Upper lobe of left lung (tissue), 6 donors: ENCODE data around the gene MYB. TPM values are rescaled to one million over a fixed set of nuclear protein-coding genes. Genes with fewer than 3 reads are reported as not detected.

Experiments used
- ATAC-seq, 2 donors: fragments of 200-7000 bp; cut with Tn5 transposase; one replicate each; pipeline ENCODE4 v1.9.1; 2022; ENCODE audit warnings: mild to moderate bottlenecking in 2 of 2, moderate library complexity in 2 of 2; ENCODE audit not compliant: low FRiP score in 2 of 2
- DNase-seq, 2 donors: peaks; one replicate each; pipeline ENCODE4 v3.0.0-alpha.2; 2019 to 2020
- H3K27ac ChIP-seq, 4 donors: fragments of 200-600 bp; sonication (generic); one replicate each; pipeline ENCODE4 v1.5.1; 2016 to 2019
- H3K27me3 ChIP-seq, 4 donors: fragments of 200-600 bp; sonication (generic); one replicate each; pipeline ENCODE4 v1.5.1; 2017 to 2019
- H3K36me3 ChIP-seq, 4 donors: fragments of 200-600 bp; sonication (generic); one replicate each; pipeline ENCODE4 v1.5.1; 2016 to 2019
- H3K4me1 ChIP-seq, 4 donors: fragments of 200-600 bp; sonication (generic); one replicate each; pipeline ENCODE4 v1.5.1; 2018 to 2019
- H3K4me3 ChIP-seq, 4 donors: fragments of 200-600 bp; sonication (generic); one replicate each; pipeline ENCODE4 v1.5.1; 2017 to 2019; ENCODE audit warnings: mild to moderate bottlenecking in 2 of 4, moderate library complexity in 1 of 4
- H3K9me3 ChIP-seq, 4 donors: fragments of 200-600 bp; sonication (generic); one replicate each; pipeline ENCODE4 v1.5.1; 2018 to 2019
- EP300 ChIP-seq, 4 donors: sonication (generic); formaldehyde crosslinking; IDR thresholded peaks; one replicate each; pipeline ENCODE4 v1.5.1; 2017; ENCODE audit warnings: antibody characterized with exemption in 4 of 4, control low read depth in 2 of 4
- POLR2A ChIP-seq, 4 donors: fragments of 450-650 bp; IDR thresholded peaks; one replicate each; pipeline ENCODE4 v1.5.1; 2016 to 2017; ENCODE audit warnings: antibody characterized with exemption in 4 of 4, mild to moderate bottlenecking in 2 of 4
- POLR2AphosphoS5 ChIP-seq, 2 donors: sonication (generic); formaldehyde crosslinking; IDR thresholded peaks; one replicate each; pipeline ENCODE4 v1.5.1; 2017; ENCODE audit warnings: antibody characterized with exemption in 2 of 2
- WGBS, 2 donors: methylation state at CpG; one replicate each; pipeline ENCODE4 v1.1.5; 2017 to 2018; 5-methylcytosine and 5-hydroxymethylcytosine counted together
- total RNA-seq, 6 donors: library from RNA; depleted of rRNA in 4 of 6; stranded (reverse); fragments of >200 nt in 4 of 6; gene quantifications; one replicate each; pipeline versions ENCODE4 v1.1.0 to v1.2.1, GENCODE V29; 2016 to 2021
- TF ChIP-seq, protein P1 (sequence below), 6 experiments: fragments of 450-650 bp in 4 of 6; fragments of 200-600 bp in 2 of 6; sonication (generic) in 2 of 6; IDR thresholded peaks; one replicate each; pipeline ENCODE4 v1.5.1; 2016 to 2019; ENCODE audit warnings: antibody characterized with exemption in 6 of 6
- donor health status: DM: no; HTN: no; CAD: no; lungs with moderate emphysema.
- donor health status: DM: no; HTN: yes; CAD: no; lungs with severe emphysema.

Gene MYB
- total RNA-seq, 6 donors from 2014 or later: 1.9 to 17.2 (median 4.7) TPM

DNA sequence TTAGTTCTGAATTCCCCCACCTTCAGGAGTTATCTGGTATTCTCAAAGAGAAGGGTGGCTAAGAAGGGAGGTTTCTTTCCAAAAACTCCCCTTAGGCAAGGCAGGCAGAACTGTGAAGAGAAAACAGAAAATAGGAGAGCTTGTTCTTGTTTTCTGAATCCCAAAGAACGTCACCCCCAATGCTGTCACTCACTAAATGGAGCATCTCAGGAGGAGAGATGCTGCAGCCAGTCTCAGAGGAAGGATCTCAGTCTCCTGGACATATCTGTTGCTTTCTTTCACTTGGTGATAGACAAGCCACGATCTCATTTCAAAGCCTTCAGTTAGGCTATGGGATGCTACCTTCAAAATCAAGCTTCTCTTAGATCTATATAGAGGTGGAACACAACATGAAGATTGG, 16.1 kb upstream of the MYB start:
- DNase-seq (no peak), ATAC-seq (no peak)
- H3K36me3 ChIP-seq: no peaks in the 10 kb centered on the region
- H3K9me3 ChIP-seq: no peaks in the 10 kb centered on the region
- WGBS, 2 donors: 80% methylated on average over 2 of the region's 2 CpGs
- H3K4me1 ChIP-seq: no peaks in the 10 kb centered on the region
- TF ChIP-seq EP300 (IDR thresholded peaks at IDR 0.05) (no peak), POLR2A (IDR thresholded peaks at IDR 0.05) (no peak), POLR2AphosphoS5 (IDR thresholded peaks at IDR 0.05) (no peak)
- TF ChIP-seq, protein P1, sequence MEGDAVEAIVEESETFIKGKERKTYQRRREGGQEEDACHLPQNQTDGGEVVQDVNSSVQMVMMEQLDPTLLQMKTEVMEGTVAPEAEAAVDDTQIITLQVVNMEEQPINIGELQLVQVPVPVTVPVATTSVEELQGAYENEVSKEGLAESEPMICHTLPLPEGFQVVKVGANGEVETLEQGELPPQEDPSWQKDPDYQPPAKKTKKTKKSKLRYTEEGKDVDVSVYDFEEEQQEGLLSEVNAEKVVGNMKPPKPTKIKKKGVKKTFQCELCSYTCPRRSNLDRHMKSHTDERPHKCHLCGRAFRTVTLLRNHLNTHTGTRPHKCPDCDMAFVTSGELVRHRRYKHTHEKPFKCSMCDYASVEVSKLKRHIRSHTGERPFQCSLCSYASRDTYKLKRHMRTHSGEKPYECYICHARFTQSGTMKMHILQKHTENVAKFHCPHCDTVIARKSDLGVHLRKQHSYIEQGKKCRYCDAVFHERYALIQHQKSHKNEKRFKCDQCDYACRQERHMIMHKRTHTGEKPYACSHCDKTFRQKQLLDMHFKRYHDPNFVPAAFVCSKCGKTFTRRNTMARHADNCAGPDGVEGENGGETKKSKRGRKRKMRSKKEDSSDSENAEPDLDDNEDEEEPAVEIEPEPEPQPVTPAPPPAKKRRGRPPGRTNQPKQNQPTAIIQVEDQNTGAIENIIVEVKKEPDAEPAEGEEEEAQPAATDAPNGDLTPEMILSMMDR (IDR thresholded peaks at IDR 0.05): no peak
- H3K4me3 ChIP-seq: no peak overlapping the region
- no peak overlapping the region for H3K27ac ChIP-seq
- no peaks in the 10 kb centered on the region for H3K27me3 ChIP-seq

DNA sequence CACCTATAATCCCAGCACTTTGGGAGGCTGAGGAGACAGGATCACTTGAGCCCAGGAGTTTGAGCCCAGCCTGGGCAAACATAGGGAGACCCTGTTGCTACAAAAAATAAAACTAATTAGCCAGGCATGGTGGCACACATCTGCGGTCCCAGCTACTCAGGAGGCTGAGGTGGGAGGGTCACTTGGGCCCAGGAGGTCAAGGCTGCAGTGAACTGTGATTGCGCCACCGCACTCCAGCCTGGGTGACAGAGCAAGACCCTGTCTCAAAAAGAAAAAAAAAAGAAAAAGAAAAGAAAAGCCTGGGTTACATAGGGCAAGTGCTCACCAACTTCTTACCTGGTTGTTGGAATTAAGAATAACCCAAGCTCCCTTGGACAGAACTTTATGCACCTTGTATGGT, 14.6 kb upstream of the MYB start:
- 91 to 94% methylated on average over 3 of the region's 3 CpGs for WGBS, 2 donors
- no peak overlapping the region for H3K27ac ChIP-seq
- TF ChIP-seq, protein P1 (IDR thresholded peaks at IDR 0.05): no peak
- TF ChIP-seq EP300 (IDR thresholded peaks at IDR 0.05): no peak
- TF ChIP-seq POLR2AphosphoS5 (IDR thresholded peaks at IDR 0.05): no peak
- TF ChIP-seq POLR2A (IDR thresholded peaks at IDR 0.05): no peak

DNA sequence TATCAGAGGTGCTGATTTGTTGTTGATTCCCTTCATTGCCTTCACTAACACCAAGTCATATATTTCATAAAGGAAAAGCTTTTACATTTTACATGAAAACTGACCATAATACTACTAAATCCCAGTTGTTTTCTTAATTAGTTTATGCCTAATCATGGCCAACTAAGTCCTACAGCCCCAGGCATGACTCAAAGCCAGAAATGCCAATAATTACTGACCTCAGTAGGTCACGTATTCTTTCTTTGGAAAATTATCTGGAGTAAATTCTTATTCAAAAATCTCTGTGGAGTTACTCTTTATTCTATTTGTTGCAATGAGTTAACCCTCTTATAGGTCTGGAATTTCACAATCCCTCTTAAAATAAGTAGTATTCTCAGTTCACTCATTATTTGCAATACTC, 13.5 kb upstream of the MYB start:
- Histone ChIP-seq H3K9me3 (no peaks in the 10 kb centered on the region), H3K27ac (no peak overlapping the region), H3K27me3 (no peaks in the 10 kb centered on the region), H3K4me1 (no peaks in the 10 kb centered on the region), H3K4me3 (no peak overlapping the region), H3K36me3 (no peaks in the 10 kb centered on the region)
- DNase-seq (no peak), ATAC-seq (no peak)
- 68 to 71% methylated on average over 1 of the region's 1 CpG for WGBS, 2 donors
- TF ChIP-seq EP300 (IDR thresholded peaks at IDR 0.05): no peak
- TF ChIP-seq POLR2A (IDR thresholded peaks at IDR 0.05): no peak
- TF ChIP-seq POLR2AphosphoS5 (IDR thresholded peaks at IDR 0.05): no peak

More for the DNA sequence above, 14.6 kb upstream of the MYB start:
- no peaks in the 10 kb centered on the region for H3K4me1 ChIP-seq
- H3K9me3 ChIP-seq: no peaks in the 10 kb centered on the region
- DNase-seq: no peak
- H3K4me3 ChIP-seq: no peak overlapping the region
- H3K27me3 ChIP-seq: no peaks in the 10 kb centered on the region
- no peaks in the 10 kb centered on the region for H3K36me3 ChIP-seq
- ATAC-seq: no peak

DNA sequence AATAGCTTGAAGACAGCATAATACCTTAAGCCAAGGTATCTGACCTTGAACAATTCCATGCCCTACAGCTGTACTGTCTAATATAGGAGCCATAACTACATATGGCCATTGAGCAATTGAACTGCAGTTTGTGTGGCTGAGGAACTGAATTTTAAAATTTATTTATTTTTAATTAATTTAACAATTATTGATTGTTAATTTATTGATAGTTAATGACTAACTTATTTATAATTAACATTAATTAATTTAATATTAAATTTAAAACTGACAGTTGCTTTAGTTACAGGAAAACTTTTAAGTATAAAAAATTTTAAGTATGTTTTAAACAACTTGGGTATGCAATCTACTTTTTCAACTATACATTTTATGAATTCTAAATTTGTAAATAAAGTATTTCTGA, 12.3 kb upstream of the MYB start:
- Histone ChIP-seq H3K4me1 (no peaks in the 10 kb centered on the region), H3K27me3 (no peaks in the 10 kb centered on the region), H3K9me3 (no peaks in the 10 kb centered on the region), H3K36me3 (no peaks in the 10 kb centered on the region), H3K27ac (no peak overlapping the region), H3K4me3 (no peak overlapping the region)
- DNase-seq: no peak
- TF ChIP-seq EP300 (IDR thresholded peaks at IDR 0.05) (no peak), POLR2AphosphoS5 (IDR thresholded peaks at IDR 0.05) (no peak), POLR2A (IDR thresholded peaks at IDR 0.05) (no peak)
- TF ChIP-seq, protein P1 (IDR thresholded peaks at IDR 0.05): no peak
- ATAC-seq: no peak

DNA sequence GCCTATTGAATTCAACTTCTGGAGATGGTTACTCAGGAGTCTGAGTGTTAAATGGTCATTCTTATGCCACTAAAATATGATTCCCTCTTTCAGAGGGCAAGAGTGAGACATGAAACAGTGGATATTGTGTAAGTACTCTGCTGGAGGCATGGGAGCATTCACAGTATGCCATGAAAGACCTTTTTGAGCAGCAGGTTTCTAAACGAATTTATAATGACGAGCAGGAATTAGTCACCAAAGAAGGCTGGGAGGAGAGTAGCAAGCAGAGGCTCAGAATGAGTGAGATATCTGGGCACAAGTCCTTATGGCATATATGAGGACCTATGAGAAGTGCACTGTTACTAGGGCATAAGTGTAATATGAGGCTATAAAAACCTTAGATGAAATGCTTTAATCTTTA, 10.9 kb upstream of the MYB start:
- DNase-seq: no peak
- Histone ChIP-seq H3K9me3 (no peaks in the 10 kb centered on the region), H3K36me3 (no peaks in the 10 kb centered on the region), H3K4me1 (no peaks in the 10 kb centered on the region), H3K4me3 (no peak overlapping the region), H3K27ac (no peak overlapping the region), H3K27me3 (no peaks in the 10 kb centered on the region)
- WGBS, 2 donors: 70 to 87% methylated on average over 2 of the region's 2 CpGs
- no peak for TF ChIP-seq POLR2AphosphoS5 (IDR thresholded peaks at IDR 0.05)
- no peak for TF ChIP-seq EP300 (IDR thresholded peaks at IDR 0.05)
- TF ChIP-seq POLR2A (IDR thresholded peaks at IDR 0.05): no peak
- TF ChIP-seq, protein P1 (IDR thresholded peaks at IDR 0.05): no peak
- no peak for ATAC-seq
